NCI-H2081 (cell line): ENCODE data around the gene ACAD11.
"Not testable (repeated sequence)": the region's sequence is repeated elsewhere in the genome, so short reads cannot be mapped to it uniquely, and the experiment has no call there.

Source experiments
- DNase-seq, 2 experiments: peaks; one replicate each; lab custom pipeline; 2025; lab: John Stamatoyannopoulos, UW

Gene ACAD11

DNA sequence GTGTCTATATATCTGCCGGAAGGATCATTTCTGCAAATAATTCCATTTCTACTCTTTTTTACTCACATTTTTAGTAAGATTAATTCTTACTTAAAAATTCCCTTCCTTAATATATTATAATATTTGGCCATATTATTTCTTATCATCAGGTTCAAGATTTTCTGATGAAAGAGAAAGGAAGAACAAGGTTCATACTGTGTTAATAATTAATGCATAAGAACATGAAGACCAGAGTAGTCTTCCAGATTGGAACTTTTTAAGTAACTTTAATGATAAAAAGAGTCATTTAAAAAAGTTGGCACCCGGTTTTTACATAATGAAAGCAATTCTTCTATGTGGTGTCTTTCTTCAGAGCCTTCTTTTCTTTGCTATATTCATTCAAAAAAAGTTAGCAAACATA, 61.9 kb downstream of the ACAD11 start:
- DNase-seq, result no peak

DNA sequence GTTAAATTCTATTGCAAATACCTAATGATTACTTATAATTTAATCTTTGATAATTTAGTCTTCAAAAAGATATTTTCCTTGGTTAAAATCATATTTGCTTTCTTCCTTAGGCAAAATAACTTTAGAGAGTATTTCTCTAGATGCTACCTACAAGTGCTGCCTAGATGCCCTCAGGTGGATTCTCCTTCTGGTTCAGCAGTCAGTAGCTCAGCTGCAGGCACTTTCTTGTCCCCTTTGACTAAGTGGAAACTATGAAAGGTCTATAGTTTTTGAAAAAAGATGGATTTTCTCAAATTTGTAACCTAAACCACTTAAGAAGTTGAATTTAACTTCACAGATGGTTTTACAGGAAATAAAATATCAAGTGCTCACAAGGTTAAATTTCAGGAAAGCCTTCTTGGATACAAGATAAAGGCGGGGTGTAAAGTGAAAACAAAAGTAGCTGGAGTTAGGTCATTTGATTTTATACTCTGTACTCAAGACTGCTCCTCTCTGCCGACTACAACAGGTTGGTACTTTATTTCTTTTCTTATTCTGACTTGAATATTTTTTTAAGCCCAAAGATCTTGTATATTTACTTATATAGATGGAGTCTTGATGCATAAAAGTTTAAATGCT, 62.7 kb downstream of the ACAD11 start, which contains the start of gene ACKR4:
TSS of gene ACKR4 (plus strand) at position 455 of the 618 bp plus-strand sequence. CDS start 3,128 bp downstream, outside the sequence.
- no peak for DNase-seq

DNA sequence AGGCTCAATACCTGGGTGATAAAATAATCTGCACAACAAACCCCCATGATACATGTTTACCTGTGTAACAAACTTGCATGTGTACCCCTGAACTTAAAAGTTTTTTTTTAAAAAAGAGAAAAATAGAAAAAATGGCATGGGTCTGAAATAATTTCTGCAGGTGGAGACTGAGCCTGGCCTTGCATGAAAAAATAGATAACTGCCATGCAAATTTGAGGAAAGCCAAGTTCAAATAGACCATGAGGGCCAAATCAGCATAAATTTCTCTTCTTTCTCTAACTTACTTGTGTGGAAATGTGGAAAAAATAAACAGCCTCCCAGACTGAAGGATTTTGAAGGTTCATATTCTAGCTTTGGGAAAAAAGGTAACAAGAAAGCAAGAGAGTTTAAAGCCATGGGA, 63.3 kb downstream of the ACAD11 start:
- no peak for DNase-seq

- DNase-seq, result no peak
Observed at GRCh38 chr3:132595014-132595413, 64.6 kb downstream of the ACAD11 start.

DNA sequence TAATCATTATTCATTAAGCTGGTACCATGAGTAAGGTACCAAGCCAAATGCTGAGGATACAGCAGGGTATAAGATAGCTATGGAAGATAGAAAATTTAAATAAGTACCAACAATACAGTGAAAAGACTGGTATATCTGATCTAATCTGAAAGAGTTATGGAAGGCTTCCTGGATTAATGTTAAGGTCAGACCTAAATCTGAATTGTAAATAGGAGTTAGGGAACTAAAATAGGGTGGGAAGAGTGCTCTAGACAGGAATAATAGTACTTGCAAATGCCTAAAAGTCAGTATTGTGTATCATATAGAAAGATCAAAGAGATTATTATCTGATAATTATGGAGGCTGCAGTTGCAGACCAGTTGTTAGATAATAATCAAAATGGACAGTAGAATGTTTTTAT, 65.1 kb downstream of the ACAD11 start:
- DNase-seq, result no peak

GRCh38 chr3:132593947-132594323, 65.7 kb downstream of the ACAD11 start:
- no peak for DNase-seq

DNA sequence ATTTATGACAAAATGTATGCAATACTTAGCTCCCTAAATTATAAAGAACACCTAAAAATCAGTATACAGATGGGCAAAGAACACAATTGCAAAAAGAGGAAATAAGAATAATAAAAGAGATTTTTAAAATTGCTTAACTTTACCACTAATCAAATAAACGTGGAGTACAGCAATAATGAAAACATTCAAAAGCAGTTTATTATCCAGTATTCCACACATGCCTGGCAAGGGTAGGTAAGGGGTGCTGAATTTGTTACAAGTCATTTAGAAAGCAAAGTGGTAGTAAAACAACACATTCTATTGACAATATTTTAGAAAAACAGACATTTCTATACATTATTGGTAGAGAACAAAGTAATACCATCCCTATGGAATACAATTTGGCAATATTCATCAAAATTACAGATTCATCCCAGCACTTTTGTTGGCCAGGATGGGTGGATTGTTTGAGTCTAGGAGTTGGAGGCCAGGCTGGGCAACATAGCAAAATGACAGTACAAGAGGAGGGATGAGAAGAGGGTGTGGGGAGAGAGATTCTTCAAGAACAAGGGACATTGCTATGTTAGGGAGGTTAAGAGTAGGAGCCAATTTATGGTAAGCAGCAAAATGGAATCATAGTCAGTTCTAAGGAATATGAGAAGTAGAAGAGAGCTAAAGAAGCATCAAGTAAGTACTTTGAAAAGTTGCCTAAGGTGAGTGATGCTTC, 66.2 kb downstream of the ACAD11 start:
- DNase-seq, result no peak

- no peak for DNase-seq
Observed at GRCh38 chr3:132592216-132592615, 67.4 kb downstream of the ACAD11 start.

- DNase-seq, result no peak
Observed at GRCh38 chr3:132587401-132587800, 72.2 kb downstream of the ACAD11 start.

- DNase-seq, result no peak
Observed at GRCh38 chr3:132573797-132574211, 85.8 kb downstream of the ACAD11 start.

DNA sequence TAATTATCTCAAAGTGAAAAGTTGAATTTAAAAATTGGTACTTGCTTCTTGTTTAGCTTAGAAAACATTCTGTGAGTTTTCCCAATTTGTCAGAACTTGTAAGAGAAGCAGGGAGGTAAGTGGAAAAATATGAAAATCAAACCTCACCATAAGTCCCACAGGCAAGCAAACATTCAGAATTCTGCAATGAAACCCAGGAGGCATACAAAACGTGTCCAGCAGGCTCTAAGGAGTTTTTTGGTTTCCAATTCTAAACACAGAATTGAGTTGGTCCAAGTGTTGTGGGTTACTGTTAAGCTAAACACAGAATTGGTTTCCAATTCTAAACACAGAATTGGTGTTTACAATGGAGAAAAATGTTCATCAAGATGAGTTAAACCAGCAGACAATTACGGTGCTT, 89.6 kb downstream of the ACAD11 start:
- DNase-seq, result no peak

GRCh38 chr3:132569580-132569979, 90.0 kb downstream of the ACAD11 start:
- no peak for DNase-seq

DNA sequence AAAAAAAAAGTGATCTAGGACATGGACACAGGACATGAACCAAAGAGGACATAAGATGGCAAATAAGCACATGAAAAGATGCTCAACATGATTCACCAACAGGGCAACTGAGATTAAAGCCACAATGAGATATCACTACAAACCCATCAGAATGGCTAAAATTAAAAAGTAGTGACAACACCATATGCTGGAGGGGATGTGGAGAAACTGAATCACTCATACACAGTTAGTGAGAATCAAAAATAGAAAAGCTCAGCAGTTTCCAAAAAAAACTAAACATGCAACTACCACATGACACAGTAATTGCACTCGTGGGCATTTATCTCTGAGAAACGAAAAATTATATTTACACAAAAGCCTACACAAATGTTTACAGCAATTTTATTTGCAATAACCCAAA, 90.5 kb downstream of the ACAD11 start:
- peak; percentile 5 to 60 for DNase-seq

DNA sequence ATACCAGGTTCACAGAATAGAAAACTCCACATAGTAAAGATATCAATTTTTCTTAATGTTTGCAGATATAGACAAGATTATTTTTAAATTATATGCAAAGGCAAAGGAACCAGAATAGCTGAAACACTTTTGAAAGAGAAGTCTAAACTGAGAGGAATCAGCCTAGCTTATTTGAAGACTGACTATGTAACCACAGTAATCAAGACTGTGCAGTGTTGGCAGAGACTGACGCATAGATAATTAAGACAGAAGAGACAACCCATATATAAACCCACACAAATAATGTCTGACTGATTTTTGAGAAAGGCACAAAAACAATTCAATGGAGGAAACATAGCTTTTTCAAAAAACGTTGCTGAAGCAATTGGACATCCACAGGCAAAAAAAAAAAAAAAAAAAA, 91.2 kb downstream of the ACAD11 start:
- no peak for DNase-seq

- no peak for DNase-seq
Observed at GRCh38 chr3:132564070-132564465, 95.5 kb downstream of the ACAD11 start.

- DNase-seq, result no peak
Observed at GRCh38 chr3:132563420-132564069, 96.1 kb downstream of the ACAD11 start.

GRCh38 chr3:132561003-132561402, 98.6 kb downstream of the ACAD11 start:
- no peak for DNase-seq

GRCh38 chr3:132556508-132557159, 103.0 kb downstream of the ACAD11 start:
- no peak for DNase-seq

- DNase-seq, result not testable (repeated sequence)
Observed at GRCh38 chr3:132556036-132556386, 103.6 kb downstream of the ACAD11 start.

GRCh38 chr3:132555306-132556035, 104.1 kb downstream of the ACAD11 start:
- no peak for DNase-seq

- peak; percentile 70 to 87 for DNase-seq
Observed at GRCh38 chr3:132554437-132554836, 105.2 kb downstream of the ACAD11 start.

- no peak for DNase-seq
Observed at GRCh38 chr3:132553826-132554225, 105.8 kb downstream of the ACAD11 start.
